Stomach (tissue), 4 donors: Measurements from ENCODE around the gene CD96.

Experiments used
- POLR2A ChIP-seq, 4 donors: fragments of 450-650 bp; IDR thresholded peaks; one replicate each; pipeline ENCODE4 v1.6.1; 2016; ENCODE audit warnings: antibody characterized with exemption in 4 of 4, control low read depth in 2 of 4, mild to moderate bottlenecking in 1 of 4, moderate library complexity in 1 of 4
- TF ChIP-seq, protein P1 (sequence below), 7 experiments: fragments of 450-650 bp in 4 of 7; fragments of 200-600 bp in 3 of 7; sonication (generic) in 3 of 7; IDR thresholded peaks; one replicate each; pipeline ENCODE4 v1.5.1; 2016 to 2019; ENCODE audit warnings: antibody characterized with exemption in 7 of 7, control low read depth in 2 of 7, mild to moderate bottlenecking in 1 of 7

DNA sequence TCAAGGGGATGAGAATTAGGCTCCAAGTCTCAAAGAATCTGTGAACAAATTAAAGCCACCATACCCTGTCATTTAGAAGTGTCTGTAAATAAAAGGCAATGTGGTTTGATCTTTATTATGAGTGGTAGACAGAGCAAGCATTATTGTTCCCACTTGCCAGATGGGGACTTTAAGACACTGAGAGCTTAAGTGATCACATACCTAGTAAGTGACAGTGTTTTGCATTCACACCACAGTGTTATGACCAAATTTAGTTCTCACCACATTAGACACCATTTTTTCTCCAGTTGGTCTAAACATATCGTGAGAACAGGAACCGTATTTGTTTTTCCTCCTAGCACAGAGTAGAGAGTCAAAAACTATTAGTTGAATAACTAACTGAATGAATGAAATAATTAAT is 66.4 kb downstream of the CD96 start:
- TF ChIP-seq, protein P1, sequence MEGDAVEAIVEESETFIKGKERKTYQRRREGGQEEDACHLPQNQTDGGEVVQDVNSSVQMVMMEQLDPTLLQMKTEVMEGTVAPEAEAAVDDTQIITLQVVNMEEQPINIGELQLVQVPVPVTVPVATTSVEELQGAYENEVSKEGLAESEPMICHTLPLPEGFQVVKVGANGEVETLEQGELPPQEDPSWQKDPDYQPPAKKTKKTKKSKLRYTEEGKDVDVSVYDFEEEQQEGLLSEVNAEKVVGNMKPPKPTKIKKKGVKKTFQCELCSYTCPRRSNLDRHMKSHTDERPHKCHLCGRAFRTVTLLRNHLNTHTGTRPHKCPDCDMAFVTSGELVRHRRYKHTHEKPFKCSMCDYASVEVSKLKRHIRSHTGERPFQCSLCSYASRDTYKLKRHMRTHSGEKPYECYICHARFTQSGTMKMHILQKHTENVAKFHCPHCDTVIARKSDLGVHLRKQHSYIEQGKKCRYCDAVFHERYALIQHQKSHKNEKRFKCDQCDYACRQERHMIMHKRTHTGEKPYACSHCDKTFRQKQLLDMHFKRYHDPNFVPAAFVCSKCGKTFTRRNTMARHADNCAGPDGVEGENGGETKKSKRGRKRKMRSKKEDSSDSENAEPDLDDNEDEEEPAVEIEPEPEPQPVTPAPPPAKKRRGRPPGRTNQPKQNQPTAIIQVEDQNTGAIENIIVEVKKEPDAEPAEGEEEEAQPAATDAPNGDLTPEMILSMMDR (IDR thresholded peaks at IDR 0.05), result no peak
- TF ChIP-seq POLR2A (IDR thresholded peaks at IDR 0.05), result no peak
